GM21737 (cell line): ENCODE measurements around the gene ASMTL.
"Not testable (repeated sequence)": the region's sequence is repeated elsewhere in the genome, so short reads cannot be mapped to it uniquely, and the experiment has no call there.

Source experiments
- ATAC-seq: cut with Tn5 transposase; IDR thresholded peaks from one replicate; pipeline ENCODE4 v1.9.1; 2021; ENCODE audit warnings: mild to moderate bottlenecking, moderate library complexity; ENCODE audit not compliant: unreplicated experiment

The ASMTL gene

DNA sequence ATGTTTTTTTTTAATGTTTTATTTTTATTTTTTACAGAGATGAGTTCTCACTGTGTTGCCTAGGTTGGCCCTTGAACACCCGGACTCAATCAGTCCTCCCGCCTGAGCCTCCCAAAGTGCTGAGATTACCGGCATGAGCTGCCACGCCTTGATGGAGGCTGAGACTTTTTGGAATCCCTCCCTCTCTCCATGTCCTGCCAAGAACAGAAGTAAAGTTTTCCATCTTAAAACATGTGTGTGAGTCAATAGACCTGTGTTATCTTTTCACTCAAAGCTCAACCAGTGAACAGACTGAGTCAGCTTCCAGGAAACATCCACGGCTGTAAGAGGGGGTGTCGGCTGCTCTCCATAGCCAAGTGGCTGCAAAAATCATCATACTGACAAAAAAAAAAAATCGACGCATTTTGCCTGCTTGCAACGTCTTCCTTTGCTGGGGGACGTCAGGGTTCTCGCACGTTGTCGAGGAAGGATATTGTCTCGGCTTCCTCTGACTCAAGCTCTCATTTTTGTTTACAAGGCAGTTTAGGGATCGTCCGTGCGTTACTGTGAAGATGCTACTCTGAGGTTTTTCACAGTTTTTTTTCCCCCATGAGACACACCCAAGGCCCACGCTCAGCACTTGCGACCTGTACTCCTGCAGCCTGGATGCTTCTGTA, 10.0 kb upstream of the ASMTL start:
- no peak for ATAC-seq

DNA sequence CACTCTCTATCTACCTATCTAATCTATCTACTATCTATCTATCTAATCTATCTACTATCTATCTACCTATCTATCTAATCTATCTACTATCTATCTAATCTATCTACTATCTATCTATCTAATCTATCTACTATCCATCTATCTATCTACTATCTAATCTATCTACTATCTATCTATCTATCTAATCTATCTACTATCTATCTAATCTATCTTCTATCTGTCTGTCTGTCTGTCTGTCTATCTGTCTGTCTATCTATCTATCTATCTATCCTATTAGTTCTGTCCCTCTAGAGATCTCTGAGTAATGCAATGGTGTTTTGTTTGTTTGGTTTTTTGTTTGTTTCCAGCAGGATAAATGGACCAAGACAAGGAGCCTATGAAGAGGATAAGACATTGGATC, 9.4 kb upstream of the ASMTL start:
- ATAC-seq: no peak

DNA sequence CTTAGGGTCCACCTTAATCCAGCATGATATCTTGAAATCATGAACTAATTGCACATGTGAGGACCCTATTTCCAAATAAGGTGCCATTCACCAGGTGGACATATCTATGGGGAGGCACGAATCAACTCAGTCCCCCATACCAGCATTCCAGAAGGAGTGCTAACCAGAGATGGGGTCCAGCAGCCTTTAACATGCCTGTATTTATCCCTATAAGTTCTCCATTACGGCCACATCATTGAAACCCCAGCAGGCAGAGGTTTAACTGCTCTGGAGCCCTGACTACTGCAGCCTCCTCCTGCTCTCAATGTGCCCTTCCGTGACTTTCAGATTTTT, 3.2 kb upstream of the ASMTL start:
- ATAC-seq: no peak

DNA sequence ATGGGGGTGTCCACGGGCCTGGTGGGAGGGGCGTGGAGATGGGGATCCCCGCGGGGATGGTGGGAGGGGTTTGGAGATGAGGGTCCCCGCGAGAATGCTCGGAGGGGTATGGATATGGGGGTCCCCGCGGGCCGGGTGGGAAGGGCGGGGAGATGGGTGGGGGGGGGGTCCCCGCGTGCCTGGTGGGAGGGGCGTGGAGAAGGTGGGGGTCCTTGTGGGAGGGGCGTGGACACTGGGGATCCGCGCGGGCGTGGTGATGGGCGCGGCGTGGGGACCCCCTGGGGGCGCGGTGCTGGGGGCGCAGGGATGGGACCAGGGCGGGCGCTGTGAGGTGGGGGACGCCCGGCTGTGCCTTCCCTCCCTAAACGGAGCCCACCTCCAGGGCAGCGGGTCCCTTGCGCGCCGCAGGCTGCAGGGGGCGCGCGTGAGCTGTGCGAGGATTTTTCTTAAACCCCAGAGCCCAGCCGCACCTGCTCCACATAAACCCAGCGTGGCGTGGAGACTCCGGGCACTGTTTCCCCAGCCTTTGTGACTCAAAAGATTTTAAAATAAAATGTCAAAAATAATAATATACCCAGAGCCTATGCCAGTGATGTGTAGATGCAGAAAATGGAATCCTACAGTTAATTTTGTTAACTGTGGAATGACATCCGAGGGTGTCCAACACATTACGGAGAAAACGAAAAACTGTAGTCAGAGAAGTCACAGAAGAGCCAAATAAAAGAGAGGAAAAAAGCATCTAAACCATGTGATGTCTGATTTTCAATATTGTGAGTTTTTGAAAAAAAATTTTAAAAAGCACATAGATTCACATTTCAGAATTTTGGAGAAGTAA, 1.5 kb upstream of the ASMTL start:
- peak; percentile 29 for ATAC-seq

DNA sequence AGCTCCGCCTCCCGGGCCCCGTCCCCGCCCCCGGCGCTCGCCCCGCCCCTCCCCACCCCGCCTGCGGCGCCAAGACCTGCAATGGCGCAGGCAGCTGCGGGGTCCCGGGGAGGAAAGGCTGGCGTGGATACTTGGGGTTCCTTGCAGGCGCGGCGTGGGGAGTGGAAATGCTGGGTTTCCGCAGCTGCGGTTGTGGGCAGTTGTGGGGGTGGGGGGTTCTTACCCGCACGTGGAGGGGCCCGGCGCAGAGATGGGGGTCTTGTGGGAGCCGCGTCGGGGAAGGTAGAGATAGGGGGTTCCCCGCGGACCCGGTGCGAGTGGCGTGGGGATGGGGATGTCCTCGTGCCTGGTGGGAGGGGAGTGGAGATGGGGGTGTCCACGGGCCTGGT, 680 bp upstream of the ASMTL start:
- ATAC-seq: no peak

DNA sequence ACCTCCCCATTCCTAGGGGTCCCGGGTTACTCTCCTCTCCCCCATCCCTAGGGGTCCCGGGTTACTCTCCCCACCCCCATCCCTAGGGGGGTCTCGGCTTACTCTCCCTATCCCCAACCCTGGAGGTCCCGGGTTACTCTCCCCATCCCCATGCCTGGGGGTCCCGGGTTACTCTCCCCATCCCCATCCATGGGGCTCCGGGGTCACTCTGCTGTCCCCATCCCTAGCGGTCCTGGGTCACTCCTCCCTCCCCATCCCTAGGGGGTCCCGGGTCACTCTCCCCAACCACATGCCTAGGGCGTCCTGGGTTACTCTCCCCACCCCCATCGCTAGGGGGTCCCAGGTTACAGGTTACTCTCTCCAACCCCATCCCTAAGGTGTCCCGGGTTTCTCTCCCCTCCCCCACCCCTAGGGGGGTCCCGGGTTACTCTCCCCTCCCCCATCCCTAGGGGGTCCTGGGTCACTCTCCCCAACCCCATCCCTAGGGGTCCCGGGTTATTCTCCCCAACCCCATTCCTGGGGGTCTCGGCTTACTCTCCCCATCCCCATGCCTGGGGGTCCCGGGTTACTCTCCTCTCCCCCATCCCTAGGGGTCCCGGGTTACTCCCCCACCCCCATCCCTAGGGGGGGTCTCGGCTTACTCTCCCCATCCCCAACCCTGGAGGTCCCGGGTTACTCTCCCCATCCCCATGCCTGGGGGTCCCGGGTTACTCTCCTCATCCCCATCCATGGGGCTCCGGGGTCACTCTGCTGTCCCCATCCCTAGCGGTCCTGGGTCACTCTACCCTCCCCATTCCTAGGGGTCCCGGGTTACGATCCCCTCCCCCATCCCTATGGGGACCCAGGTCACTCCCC, 821 bp downstream of the ASMTL start:
- no peak for ATAC-seq

DNA sequence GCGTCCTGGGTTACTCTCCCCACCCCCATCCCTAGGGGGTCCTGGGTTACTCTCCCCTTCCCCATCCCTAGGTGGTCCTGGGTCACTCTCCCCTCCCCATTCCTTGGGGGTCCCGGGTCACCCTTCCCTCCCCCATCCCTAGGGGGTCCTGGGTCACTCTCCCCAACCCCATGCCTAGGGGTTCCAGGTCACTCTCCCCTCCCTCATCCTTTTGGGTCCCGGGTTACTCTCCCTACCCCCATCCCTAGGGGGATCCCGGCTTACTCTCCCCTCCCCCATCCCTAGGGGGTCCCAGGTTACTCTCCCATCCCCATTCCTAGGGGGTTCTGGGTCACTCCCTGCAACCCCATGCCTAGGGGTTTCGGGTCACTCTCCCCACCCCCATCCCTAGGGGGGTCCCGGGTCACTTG, 1.5 kb downstream of the ASMTL start:
- ATAC-seq: no peak

DNA sequence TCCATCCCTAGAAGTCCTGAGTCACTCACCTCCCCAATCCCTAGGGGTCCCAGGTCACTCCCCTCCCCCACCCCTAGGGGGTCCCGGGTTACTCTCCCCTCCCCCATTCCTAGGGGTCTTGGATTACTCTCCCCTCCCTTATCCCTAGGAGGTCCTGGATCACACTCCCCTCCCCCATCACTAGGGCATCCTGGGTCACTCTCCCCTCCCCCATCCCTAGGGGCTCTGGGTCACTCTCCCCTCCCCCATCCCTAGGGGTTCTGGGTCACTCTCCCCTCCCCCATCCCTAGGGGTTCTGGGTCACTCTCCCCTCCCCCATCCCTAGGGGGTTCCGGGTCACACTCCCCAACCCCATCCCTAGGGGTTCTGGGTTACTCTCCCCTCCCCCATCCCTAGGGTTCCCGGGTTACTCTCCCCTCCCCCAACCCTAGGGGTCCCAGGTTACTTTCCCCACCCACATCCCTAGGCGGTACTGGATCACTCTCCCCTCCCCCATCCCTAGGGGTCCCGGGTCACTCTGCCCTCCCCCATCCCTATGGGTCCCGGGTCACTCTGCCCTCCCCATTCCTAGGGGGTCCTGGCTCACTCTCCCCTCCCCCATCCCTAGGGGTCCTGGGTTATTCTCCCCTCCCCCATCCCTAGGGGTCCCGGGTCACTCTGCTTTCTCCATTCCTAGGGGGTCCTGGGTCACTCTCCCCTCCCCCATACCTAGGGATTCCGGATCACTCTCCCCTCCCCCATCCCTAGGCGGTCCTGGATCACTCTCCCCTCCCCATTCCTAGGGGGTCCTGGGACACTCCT, 2.1 kb downstream of the ASMTL start:
- ATAC-seq: no peak

DNA sequence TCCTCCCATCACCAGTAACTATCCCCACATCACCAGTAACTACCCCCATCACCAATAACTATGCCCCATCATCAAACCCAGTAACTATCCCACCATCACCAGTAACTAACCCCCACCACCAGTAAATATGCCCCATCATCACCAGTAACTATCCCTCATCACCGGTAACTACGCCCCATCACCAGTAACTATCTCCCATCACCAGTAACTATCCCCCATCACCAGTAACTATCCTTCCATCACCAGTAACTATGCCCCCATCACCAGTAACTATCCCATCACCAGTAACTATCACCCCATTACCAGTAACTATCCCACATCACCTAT, 2.9 kb downstream of the ASMTL start:
- no peak for ATAC-seq

DNA sequence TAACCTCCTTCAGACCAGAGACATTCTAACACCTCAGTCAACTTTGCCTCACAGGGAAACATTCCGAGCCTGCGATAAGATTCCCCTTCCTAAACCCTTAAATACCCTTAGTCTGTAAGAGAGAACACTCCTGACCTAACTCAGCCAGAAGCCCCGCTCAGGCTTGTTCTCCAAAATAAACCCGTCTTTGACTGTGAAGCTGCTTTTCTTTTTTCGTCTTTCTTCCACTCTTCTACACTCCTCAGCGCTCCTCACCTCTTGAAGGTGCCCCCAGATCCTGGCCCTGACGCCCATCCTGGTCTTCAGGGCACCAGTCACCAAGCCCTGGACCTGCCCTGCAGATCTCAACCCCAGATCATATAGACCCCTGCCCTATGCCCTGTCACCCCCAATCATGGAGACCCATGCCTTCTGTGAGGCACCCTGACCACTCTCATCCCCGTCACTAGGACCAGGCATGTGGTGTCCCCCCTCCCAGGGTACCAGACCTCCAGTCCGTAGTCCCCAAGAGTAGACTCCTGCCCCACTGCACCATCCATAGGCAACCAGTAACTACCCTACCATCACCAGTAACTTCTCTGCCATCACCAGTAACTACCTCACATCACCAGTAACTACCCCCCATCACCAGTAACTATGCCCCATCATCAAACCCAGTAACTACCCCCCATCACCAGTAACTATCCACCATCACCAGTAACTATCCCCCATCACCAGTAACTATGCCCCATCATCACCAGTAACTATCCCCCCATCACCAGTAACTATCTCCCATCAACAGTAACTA, 3.5 kb downstream of the ASMTL start:
- ATAC-seq: no peak

DNA sequence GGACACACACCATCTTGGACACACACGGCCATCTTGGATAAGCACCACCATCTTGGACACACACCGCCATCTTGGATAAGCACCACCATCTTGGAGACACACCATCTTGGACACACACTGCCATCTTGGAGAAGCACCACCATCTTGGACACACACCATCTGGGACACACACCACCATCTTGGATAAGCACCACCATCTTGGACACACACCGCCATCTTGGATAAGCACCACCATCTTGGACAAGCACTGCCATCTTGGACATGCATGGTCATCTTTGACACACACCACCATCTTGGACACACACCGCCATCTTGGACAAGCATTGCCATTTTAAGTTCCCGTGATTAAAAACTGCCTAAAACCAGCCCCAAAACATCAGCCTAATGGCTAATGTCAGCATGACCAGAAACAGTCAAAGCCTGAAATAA, 4.1 kb downstream of the ASMTL start:
- not testable (repeated sequence) for ATAC-seq

DNA sequence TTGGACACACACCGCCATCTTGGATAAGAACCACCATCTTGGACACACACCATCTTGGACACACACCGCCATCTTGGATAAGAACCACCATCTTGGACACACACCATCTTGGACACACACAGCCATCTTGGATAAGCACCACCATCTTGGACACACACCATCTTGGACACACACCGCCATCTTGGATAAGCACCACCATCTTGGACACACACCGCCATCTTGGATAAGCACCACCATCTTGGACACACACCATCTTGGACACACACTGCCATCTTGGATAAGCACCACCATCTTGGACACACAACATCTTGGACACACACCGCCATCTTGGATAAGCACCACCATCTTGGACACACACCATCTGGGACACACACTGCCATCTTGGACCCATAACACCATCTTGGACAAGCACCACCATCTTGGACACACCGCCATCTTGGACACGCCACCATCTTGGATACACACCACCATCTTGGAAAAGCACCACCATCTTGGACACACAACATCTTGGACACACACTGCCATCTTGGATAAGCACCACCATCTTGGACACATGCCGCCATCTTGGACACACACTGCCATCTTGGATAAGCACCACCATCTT, 4.6 kb downstream of the ASMTL start:
- ATAC-seq: not testable (repeated sequence)

DNA sequence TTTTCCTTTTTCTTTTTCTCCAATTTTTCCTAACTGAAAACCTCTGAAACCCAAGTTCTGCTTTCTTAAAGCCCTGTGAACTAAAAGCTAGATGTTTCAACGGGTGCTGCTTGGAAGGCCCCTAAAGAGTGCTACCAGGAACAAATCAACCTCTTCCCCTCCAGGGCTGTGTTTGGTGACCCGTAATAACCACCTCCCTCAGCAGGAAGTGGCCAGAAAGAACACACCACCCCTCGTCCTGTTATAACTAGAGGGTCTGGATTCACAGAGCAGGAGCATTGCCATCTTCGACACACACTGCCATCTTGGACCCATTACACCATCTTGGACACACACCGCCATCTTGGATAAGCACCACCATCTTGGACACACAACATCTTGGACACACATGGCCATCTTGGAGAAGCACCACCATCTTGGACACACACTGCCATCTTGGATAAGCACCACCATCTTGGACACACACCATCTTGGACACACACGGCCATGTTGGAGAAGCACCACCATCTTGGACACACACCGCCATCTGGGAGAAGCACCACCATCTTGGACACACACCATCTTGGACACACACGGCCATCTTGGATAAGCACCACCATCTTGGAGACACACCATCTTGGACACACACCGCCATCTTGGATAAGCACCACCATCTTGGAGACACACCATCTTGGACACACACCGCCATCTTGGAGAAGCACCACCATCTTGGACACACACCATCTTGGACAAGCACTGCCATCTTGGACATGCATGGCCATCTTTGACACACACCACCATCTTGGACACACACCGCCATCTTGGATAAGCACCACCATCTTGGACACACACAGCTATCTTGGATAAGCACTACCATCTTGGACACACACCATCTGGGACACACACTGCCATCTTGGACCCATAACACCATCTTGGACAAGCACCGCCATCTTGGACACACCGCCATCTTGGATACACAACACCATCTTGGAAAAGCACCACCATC, 5.4 kb downstream of the ASMTL start:
- ATAC-seq: not testable (repeated sequence)

DNA sequence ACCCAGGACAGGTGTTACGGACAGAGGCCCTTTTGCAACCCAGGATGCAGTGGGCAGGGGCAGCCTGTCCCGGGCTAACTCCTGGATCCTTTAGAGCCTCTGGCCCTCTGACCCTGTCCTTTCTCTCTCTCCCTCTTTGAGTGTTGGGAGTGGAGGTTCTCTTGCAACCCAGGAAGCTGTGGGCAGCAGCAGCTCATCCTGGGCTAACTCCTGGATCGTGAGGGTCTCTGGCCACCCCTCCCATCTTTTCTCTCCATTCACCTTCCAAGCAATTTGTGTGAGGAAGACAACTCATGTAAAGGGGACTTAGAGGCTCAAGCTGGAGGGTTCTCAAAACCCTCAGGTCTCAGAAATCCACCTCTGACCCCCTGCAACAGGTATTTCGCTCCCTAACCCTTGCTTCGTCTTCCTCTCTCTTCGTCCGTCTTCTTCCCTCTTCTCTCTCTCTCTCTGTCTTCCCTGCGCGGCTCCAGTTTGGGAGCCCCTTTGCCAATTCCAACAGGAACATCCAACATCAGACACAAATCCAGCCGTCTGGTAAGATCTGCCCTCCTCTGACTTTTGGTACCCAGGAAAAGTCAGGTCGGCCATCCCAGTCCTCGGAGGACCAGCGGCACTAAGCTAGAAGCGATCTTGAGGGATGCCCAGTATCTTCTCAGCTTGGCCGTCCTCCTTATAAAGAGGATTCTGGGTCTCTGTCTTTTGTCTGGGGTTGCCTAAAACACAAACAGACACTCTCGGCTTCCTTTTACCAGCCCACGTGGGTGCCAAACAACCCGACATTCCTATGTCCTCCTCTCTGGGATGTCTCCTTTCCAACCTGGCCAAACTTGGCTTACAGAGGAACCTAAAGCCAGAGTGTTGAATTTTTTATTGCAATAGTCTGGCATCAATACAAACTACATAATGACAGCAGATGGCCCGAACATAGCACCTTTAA, 7.9 kb downstream of the ASMTL start:
- no peak for ATAC-seq

DNA sequence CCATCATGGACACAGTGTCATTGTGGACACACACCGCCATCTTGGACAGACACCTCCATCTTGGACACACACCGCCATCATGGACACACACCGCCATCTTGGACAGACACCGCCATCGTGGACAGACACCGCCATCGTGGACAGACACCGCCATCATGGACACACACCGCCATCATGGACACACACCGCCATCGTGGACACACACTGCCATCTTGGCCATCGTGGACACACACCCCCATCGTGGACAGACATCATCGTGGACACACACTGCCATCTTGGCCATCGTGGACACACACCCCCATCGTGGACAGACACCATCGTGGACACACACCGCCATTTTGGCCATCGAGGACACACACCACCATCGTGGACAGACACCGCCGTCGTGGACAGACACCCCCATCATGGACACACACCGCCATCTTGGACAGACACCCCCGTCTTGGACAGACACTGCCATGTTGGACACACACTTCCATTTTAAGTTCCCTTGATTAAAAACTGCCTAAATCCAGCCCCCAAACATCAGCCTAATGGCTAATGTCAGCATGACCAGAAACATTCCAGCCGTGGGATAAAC, 9.1 kb downstream of the ASMTL start:
- no peak for ATAC-seq

DNA sequence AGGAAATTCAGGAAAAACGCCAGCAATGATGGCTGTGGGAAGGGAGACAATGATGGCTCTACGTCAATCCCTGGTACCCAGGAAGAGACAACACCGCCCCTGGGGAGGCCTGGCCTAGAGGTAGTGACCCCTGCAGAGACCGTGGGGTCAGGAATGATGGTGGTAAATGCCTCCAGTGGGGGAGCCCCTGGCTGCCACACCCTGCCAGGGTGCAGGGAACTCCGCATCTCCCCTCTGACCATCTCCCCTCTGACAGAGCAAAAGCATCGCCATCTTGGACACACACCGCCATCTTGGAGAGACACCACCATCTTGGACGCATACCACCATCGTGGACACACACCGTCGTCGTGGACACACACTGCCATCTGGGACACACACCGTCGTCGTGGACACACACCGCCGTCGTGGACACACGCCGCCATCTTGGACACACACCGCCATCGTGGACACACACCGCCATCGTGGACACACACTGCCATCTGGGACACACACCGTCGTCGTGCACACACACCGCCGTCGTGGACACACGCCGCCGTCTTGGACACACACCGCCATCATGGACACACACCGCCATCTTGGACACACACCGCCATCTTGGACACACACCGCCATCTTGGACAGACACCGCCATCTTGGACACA, 9.9 kb downstream of the ASMTL start:
- no peak for ATAC-seq
